ENCODE results near the gene PTPRQ. TPM values are rescaled to one million over a fixed set of nuclear protein-coding genes. Genes with fewer than 3 reads are reported as not detected.

Gene PTPRQ
- total and polyA plus RNA-seq, 2 of the 8 experiments (the other 6 are each of a cell fraction or from before 2014, with no cell fraction given): not detected

- TF ChIP-seq CTCF (IDR thresholded peaks at IDR 0.05; ENCODE audit: control extremely low read depth in 1 of 3, insufficient read depth in 1 of 3, low read depth in 1 of 3, low read length in 3 of 3) (no peak), GABPA (IDR thresholded peaks at IDR 0.05; ENCODE audit: borderline replicate concordance, insufficient read depth, low read length) (no peak), EGR1 (IDR thresholded peaks at IDR 0.05; ENCODE audit: borderline replicate concordance, low read depth, low read length) (no peak), JUND (IDR thresholded peaks at IDR 0.05; ENCODE audit: low read length) (no peak)
Measured at GRCh38 chr12:80711866-80712265, 267.8 kb downstream of the PTPRQ start (continued).

Data from H1 (cell line).